Left hindlimb (tissue), 1 donor: Measurements from ENCODE around the gene TKFC.

Source experiments
- DNase-seq: peaks from one replicate; pipeline ENCODE4 v3.0.0-alpha.2; 2018

TKFC gene

GRCh38 chr11:61325649-61326414 is 7.2 kb upstream of the TKFC start:
- DNase-seq = no peak

GRCh38 chr11:61327669-61328071 is 5.4 kb upstream of the TKFC start:
- no peak for DNase-seq

GRCh38 chr11:61328351-61328750 is 4.7 kb upstream of the TKFC start:
- DNase-seq = no peak

- no peak for DNase-seq
Observed at GRCh38 chr11:61329871-61330270, 3.2 kb upstream of the TKFC start.

GRCh38 chr11:61331651-61332050 is 1.4 kb upstream of the TKFC start:
- DNase-seq = no peak

GRCh38 chr11:61332281-61332796 is 689 bp upstream of the TKFC start:
- no peak for DNase-seq

GRCh38 chr11:61333550-61334433 is 764 bp downstream of the TKFC start:
- DNase-seq = no peak

- DNase-seq = no peak
Observed at GRCh38 chr11:61334434-61335354, 1.7 kb downstream of the TKFC start.

- no peak for DNase-seq
Observed at GRCh38 chr11:61335355-61335710, 2.3 kb downstream of the TKFC start.

GRCh38 chr11:61336171-61336935 is 3.3 kb downstream of the TKFC start:
- DNase-seq = peak; percentile 84

GRCh38 chr11:61337706-61338470 is 4.9 kb downstream of the TKFC start:
- no peak for DNase-seq

- DNase-seq = no peak
Observed at GRCh38 chr11:61338783-61339489, 5.9 kb downstream of the TKFC start.

GRCh38 chr11:61339490-61339878 is 6.5 kb downstream of the TKFC start:
- no peak for DNase-seq

- DNase-seq = no peak
Observed at GRCh38 chr11:61340979-61341378, 8.0 kb downstream of the TKFC start.

- no peak for DNase-seq
Observed at GRCh38 chr11:61341706-61342105, 8.7 kb downstream of the TKFC start.

GRCh38 chr11:61342207-61342803 is 9.3 kb downstream of the TKFC start:
- DNase-seq = no peak

GRCh38 chr11:61343792-61344745 is 11.0 kb downstream of the TKFC start:
- no peak for DNase-seq

- no peak for DNase-seq
Observed at GRCh38 chr11:61345170-61345610, 12.2 kb downstream of the TKFC start.
